ENCODE results near the gene SEMA4C. TPM values are rescaled to one million over a fixed set of nuclear protein-coding genes. Genes with fewer than 3 reads are reported as not detected.

The SEMA4C gene
- total and polyA plus RNA-seq, 2 of the 4 experiments (the other 2 are of a cell fraction): 15.8 to 24.3 TPM

DNA sequence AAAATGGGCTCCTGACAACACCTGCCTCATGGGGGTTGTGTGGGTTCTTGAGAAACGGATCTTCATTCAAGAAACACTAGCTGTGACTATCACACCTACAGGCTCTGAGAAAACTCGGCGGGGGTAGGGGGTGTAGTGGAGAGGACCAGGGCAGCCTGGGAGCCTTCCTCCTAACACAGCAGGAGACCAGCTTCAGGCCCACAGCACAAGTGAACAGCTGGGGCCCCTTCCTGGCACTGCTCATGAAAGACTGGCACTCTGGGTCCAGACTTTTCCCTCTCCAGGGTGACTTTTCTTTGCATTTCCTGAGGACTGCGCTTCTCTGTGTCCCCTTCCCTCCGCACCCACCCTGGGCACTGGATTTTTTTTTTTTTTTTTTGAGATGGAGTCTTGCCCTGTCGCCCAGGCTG lies 7.2 kb upstream of the SEMA4C start:
- 100% methylated on average over 2 of the region's 6 CpGs; no CpG with 5 or more reads in 1 of the 2 experiments for WGBS, 2 experiments (ENCODE audit: extremely low coverage in 2 of 2, insufficient read length in 1 of 2)
- H2AFZ ChIP-seq (replicated peaks; ENCODE audit: low read length, poor library complexity): no peak overlapping the region
- BruUV-seq (replicated peaks): no TSS peak

More for the DNA sequence above, 7.2 kb upstream of the SEMA4C start:
- Histone ChIP-seq H4K20me1 (ENCODE audit: insufficient read depth, low read length) (no peaks in the 10 kb centered on the region), H2BK5ac (ENCODE audit: low read depth, low read length, poor library complexity, severe bottlenecking) (no peak overlapping the region), H3K36me3 (ENCODE audit: control insufficient read depth, insufficient read depth, low read length) (no peaks in the 10 kb centered on the region), H2AK9ac (replicated peaks; ENCODE audit: low read depth, low read length, poor library complexity) (no peak overlapping the region), H3K56ac (ENCODE audit: extremely low read depth, insufficient read depth, low read length) (no peak overlapping the region), H2BK120ac (ENCODE audit: low read depth, low read length) (no peak overlapping the region), H3K4ac (ENCODE audit: low read depth, low read length) (no peak overlapping the region), H3K4me2 (ENCODE audit: low read depth, low read length) (no peak overlapping the region), H3K27me3 (ENCODE audit: control insufficient read depth, insufficient read depth, low read length) (peaks cover 9% of the 10 kb centered on the region; the same call in 1 of the 2 replicates), H3K79me1 (ENCODE audit: low read depth in 1 of 2, low read length in 2 of 2) (no peaks in the 10 kb centered on the region), H2BK20ac (ENCODE audit: low read depth, low read length) (no peak overlapping the region), H3K27ac (ENCODE audit: insufficient read depth, low read length) (no peak overlapping the region), H2BK15ac (ENCODE audit: low read depth, low read length) (no peak overlapping the region), H3K9ac (ENCODE audit: low read depth, low read length) (no peak overlapping the region), H3K4me1 (ENCODE audit: control insufficient read depth, insufficient read depth, low read length) (peaks cover 9% of the 10 kb centered on the region), H3K4me3 (ENCODE audit: insufficient read depth, low read depth, low read length) (no peak overlapping the region), H4K5ac (ENCODE audit: low read depth, low read length) (no peak overlapping the region), H4K8ac (ENCODE audit: low read depth in 2 of 2, low read length in 2 of 2) (no peak overlapping the region), H4K91ac (ENCODE audit: insufficient read depth, low read depth, low read length) (no peak overlapping the region), H3K18ac (ENCODE audit: low read depth, low read length) (no peak overlapping the region), H3K14ac (replicated peaks; ENCODE audit: low read depth, low read length) (no peak overlapping the region), H3K9me3 (ENCODE audit: control insufficient read depth, insufficient read depth, low read length) (no peaks in the 10 kb centered on the region), H3K9me1 (ENCODE audit: insufficient read depth, low read length) (no peaks in the 10 kb centered on the region; the same call in 1 of the 2 replicates), H3K23ac (ENCODE audit: low read depth, low read length) (no peak overlapping the region), H2AK5ac (ENCODE audit: low read depth, low read length) (no peak overlapping the region)
- intact Hi-C loops (cut with micrococcal nuclease): no loop called here
- DNase-seq (no peak), ATAC-seq (ENCODE audit: low read depth) (no peak)
- POLR2A ChIA-PET (ENCODE audit: unreplicated experiment): no interaction called here
- in situ Hi-C loops (cut with MboI; ENCODE audit: low sequenced_read_pairs): no loop called here
- dilution Hi-C loops (cut with HindIII; ENCODE audit: low sequenced_read_pairs, unreplicated experiment): no loop called here
- no peak for TF ChIP-seq MXI1 (IDR thresholded peaks at IDR 0.05; ENCODE audit: borderline replicate concordance, low read depth, low read length)
- TF ChIP-seq BHLHE40 (IDR thresholded peaks at IDR 0.05; ENCODE audit: low read depth, low read length): no peak
- TF ChIP-seq POLR2A (IDR thresholded peaks at IDR 0.05; ENCODE audit: low read depth, low read length): no peak
- TF ChIP-seq, protein P1, sequence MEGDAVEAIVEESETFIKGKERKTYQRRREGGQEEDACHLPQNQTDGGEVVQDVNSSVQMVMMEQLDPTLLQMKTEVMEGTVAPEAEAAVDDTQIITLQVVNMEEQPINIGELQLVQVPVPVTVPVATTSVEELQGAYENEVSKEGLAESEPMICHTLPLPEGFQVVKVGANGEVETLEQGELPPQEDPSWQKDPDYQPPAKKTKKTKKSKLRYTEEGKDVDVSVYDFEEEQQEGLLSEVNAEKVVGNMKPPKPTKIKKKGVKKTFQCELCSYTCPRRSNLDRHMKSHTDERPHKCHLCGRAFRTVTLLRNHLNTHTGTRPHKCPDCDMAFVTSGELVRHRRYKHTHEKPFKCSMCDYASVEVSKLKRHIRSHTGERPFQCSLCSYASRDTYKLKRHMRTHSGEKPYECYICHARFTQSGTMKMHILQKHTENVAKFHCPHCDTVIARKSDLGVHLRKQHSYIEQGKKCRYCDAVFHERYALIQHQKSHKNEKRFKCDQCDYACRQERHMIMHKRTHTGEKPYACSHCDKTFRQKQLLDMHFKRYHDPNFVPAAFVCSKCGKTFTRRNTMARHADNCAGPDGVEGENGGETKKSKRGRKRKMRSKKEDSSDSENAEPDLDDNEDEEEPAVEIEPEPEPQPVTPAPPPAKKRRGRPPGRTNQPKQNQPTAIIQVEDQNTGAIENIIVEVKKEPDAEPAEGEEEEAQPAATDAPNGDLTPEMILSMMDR (conservative IDR thresholded peaks at IDR 0.05; ENCODE audit: low read depth, low read length): no peak
- TF ChIP-seq MAZ (IDR thresholded peaks at IDR 0.05; ENCODE audit: borderline replicate concordance, low read depth, low read length): no peak
- no peak for TF ChIP-seq RFX5 (IDR thresholded peaks at IDR 0.05; ENCODE audit: low read depth, low read length)
- no peak for TF ChIP-seq CEBPB (IDR thresholded peaks at IDR 0.05; ENCODE audit: low read depth, low read length)
- TF ChIP-seq SMC3 (IDR thresholded peaks at IDR 0.05; ENCODE audit: low read depth, low read length): no peak
- TF ChIP-seq FOS (IDR thresholded peaks at IDR 0.05; ENCODE audit: low read depth, low read length): no peak
- TF ChIP-seq, protein P2, sequence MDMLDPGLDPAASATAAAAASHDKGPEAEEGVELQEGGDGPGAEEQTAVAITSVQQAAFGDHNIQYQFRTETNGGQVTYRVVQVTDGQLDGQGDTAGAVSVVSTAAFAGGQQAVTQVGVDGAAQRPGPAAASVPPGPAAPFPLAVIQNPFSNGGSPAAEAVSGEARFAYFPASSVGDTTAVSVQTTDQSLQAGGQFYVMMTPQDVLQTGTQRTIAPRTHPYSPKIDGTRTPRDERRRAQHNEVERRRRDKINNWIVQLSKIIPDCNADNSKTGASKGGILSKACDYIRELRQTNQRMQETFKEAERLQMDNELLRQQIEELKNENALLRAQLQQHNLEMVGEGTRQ (IDR thresholded peaks at IDR 0.05; ENCODE audit: low read depth, low read length): no peak
- TF ChIP-seq, protein P3, sequence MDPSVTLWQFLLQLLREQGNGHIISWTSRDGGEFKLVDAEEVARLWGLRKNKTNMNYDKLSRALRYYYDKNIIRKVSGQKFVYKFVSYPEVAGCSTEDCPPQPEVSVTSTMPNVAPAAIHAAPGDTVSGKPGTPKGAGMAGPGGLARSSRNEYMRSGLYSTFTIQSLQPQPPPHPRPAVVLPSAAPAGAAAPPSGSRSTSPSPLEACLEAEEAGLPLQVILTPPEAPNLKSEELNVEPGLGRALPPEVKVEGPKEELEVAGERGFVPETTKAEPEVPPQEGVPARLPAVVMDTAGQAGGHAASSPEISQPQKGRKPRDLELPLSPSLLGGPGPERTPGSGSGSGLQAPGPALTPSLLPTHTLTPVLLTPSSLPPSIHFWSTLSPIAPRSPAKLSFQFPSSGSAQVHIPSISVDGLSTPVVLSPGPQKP (IDR thresholded peaks at IDR 0.05; ENCODE audit: borderline replicate concordance, low read depth, low read length): no peak
- TF ChIP-seq MAFK (IDR thresholded peaks at IDR 0.05; ENCODE audit: low read depth, low read length): no peak
- no peak for TF ChIP-seq RAD21 (IDR thresholded peaks at IDR 0.05; ENCODE audit: low read length)
- no peak for TF ChIP-seq NFE2L2 (IDR thresholded peaks at IDR 0.05; ENCODE audit: low read depth, low read length)
- no peak for TF ChIP-seq RCOR1 (IDR thresholded peaks at IDR 0.05; ENCODE audit: insufficient replicate concordance, low read length)
- no peak for TF ChIP-seq CHD1 (IDR thresholded peaks at IDR 0.05; ENCODE audit: low read depth, low read length)
- CTCF ChIA-PET: interaction anchor here (1.3 kb wide), 1 partner anchor 19 kb away, joined by 4 read pairs; the partner anchor contains the start of gene ANKRD39
